Measurements from ENCODE around the gene MPST.
"Not testable (repeated sequence)": the region's sequence is repeated elsewhere in the genome, so short reads cannot be mapped to it uniquely, and the experiment has no call there.

Gene MPST

DNA sequence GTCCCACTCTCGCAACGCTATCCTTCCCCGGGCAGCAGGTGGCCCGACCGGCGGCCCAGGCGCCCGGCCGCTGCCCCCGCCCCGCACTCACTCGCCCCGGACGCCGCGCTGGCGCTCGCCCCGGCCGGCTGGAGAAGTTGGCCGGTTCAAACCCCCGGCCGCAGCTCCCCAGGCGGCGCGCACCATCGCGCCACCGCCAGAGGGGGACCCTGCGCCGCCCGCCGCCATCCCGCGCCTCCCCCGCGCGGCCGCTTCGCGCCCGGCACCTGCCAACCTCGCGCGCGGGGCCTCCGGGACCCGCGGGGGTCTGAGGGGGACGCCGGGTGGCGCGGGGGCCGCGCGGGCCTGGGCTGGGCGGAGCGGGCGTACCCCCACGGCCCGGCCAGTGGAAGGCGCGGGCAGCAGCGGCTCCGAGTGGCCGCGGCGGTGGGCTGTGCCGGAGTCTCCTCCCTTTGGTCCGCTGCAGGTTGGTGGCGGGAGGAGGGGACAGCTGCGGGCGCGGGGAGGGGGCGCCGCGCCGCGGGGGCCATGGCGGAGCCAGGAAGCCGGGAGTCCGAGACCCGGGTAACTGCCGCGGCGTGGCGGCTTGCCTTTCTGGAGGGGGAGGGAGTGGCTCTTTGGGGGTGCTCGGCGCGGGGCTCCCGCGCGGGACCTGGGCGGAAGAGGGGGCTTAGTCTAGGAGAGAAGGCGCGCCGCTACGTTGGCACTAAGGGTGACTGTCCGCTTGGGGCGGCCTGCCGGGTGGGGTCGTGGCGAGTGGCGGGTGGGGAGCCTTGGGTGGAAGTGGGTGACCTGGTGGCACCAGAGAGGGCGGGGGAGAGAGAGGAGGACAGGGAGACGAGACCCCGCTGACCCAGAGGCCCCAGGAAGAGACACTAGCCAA lies at the start of gene MPST, which contains the start of gene TST:
TSS of gene MPST (plus strand) at position 434 of the 883 bp plus-strand sequence. CDS start at position 529, 95 bp downstream.
TSS of gene TST (minus strand) at position 139 of the 883 bp plus-strand sequence. CDS start 715 bp downstream, outside the sequence.
- peak in 1 of 2 donors; percentile 12 for DNase-seq (ENCODE audit: low read depth in 2 of 2)

DNA sequence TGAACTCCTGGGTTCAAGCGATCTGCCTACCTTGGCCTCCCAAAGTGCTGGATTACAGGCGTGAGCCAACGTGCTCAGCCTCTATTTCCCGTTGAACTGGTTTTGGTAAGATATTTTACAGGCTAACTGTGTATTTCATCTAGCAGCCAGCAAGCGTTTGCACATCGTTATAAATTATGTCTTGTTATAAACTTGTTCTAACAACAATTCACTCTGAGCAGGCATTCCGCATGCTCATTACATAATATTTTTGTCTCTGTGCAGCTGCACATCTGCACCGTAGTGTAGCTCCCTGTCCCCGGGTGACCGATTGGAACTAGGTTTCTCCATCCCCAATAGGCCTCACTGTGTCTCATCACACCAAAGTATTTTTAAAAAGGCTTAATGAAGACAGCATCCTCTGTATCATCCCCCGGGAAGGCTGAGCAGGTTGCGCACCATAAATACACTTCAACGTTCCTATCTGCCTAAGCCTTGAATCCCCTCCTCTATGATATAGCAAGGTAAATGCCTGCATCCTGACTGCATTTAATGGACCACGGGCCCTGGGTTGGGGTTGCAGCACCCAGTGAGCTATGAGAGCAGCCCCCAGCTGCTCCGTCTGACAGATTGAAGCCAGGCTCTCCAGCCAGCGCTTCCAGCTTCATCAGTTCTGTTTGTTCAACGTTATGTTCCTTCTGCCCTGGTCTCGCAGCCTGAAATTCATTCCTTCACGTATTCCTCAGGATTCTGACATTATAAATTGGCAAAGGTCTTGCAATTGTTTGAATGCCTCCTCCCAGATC lies 48.0 kb upstream of the MPST start:
- no peak for DNase-seq (ENCODE audit: low read depth in 2 of 2)

DNA sequence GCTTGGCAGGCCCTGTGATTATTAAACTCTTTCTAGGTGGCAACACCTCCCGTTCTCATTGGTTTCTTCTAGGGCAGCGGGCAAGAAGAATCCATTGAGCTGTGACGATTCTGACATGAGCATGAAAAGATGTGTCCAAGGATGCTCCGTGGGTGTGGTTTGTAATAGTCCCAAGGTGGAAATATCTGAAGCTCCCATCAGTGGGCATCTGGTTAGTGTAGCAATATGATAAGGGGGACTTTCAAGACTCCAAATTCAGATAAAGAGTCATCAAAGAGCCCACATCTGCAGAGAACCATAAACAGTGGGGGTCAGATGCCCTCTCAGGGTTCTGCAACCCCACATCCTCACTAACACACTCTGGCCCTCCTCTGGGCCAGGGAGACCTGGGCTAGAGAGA lies 42.9 kb upstream of the MPST start:
- DNase-seq (ENCODE audit: low read depth in 2 of 2) = no peak

GRCh38 chr22:36977401-36977861 lies 42.1 kb upstream of the MPST start:
- DNase-seq (ENCODE audit: low read depth in 2 of 2) = peak; percentile 73 to 79

DNA sequence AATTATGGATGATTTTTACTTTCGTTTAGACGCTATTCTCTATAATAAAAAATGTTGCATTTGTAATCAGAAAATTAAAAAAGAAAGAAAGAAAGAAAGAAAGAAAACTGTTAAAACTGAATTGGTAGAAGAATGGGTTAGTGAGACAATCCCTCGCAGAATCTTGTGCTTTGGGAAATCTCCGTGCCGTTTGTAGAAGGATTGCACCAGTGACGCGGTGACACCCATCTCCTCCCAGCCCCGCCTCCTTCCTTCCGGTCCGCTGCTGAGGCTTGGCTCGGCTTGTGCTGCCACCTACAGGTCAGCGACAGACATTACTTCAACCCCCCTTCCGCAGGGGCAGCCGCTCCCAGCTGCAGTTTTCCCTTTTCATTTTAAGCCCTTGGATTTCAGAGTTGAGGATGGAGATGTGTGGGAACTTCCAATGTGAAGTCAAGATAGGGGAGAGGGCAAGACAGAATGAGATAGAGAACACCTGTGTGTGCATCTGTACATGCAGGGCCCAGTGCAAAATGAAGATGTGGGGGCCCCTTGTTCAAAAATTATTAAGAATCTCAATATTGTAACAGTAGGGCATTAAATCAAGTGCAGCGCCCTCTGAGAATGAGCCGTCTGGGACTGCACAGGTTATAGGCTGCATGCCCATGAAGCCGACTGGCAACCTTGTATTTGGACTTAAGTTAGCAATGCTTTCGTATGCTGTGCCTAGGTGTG lies 41.4 kb upstream of the MPST start:
- DNase-seq (ENCODE audit: low read depth in 2 of 2) = peak; percentile 80 to 88

DNA sequence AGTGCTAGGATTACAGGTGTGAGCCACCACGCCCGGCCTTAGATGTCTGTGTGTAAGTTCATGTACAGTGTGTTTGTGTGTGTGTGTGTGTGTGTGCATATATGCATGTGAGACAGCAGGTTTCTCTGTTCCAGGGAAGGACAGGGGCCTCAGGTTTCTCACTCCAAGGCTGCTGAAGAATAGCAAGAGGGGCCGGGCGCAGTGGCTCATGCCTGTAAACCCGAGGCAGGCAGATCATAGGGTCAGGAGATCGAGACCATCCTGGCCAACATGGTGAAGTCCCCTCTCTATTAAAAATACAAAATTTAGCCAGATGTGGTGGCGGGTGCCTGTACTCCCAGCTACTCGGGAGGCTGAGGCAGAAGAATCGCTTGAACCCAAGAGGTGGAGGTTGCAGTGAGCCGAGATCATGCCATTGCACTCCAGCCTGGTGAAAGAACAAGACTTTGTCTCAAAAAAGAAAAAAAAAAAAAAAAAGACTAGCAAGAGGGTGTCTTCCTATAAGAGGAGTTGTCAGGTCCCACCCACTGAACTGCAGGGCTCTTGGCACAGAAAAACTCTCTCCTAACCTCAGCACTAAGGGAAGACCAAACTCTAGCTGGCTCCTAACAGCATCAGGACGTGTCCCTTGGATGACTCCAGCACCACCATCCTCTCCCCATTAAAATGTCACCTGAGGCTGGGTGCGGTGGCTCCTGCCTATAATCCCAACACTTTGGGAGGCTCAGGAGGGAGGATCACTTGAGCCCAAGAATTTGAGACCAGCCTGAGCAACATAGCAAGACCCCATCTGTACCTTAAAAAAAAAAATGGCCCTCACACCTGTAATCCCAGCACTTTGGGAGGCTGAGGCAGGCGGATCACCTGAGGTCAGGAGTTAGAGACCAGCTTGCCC lies 40.3 kb upstream of the MPST start:
- no peak for DNase-seq (ENCODE audit: low read depth in 2 of 2)

GRCh38 chr22:36981247-36981775 lies 38.2 kb upstream of the MPST start:
- DNase-seq (ENCODE audit: low read depth in 2 of 2) = no peak

DNA sequence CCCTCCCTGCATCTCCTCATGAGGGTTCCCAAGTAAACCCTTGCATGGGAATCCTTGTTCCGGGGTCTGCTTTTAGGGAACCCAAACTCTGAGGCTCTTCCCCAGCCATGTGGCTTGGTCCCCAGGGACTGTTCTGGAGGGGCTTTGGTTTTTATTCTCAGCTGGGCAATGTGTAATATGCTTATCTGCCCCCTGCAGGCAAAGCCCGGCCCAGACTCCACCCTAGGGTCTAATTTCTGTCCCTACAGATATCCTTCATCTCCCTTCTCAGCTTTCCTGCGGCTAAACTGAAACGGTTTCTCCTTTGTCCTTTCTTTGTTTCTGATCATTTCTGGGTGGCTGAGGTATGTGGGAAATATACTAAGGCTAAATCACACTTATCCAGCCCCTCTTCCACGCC lies 37.4 kb upstream of the MPST start:
- no peak for DNase-seq (ENCODE audit: low read depth in 2 of 2)

DNA sequence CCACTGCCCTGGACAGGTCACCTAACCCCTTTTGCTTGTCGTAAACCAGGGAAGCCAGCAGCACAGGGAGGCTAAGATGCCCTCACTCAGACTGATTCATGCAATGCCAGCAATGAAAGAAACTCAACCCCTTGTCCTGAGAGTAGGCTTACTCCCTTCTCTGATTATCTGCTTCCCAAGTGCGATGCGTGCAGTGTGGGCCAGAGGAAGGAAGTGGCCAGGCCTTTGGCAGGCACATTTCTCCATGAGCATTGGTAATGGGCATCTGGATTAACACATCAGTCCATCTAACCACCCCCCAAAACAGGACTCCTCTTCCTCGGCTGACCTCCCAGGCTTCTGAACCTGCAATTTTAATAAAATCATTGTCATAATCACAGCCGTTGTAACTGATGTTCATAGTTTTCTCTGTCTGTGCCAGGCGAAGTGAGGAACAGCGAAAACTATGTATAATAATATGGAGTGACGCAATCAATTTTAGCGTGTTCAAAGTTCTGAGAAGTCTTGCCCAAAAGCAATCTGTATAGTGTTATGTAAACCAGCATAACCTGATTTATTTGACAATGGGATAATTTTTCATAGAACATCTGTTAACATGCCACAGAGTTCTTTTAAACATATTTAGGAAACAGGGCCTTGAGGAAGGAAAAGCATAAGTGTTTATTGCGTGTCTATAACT lies 34.2 kb upstream of the MPST start:
- no peak for DNase-seq (ENCODE audit: low read depth in 2 of 2)

DNA sequence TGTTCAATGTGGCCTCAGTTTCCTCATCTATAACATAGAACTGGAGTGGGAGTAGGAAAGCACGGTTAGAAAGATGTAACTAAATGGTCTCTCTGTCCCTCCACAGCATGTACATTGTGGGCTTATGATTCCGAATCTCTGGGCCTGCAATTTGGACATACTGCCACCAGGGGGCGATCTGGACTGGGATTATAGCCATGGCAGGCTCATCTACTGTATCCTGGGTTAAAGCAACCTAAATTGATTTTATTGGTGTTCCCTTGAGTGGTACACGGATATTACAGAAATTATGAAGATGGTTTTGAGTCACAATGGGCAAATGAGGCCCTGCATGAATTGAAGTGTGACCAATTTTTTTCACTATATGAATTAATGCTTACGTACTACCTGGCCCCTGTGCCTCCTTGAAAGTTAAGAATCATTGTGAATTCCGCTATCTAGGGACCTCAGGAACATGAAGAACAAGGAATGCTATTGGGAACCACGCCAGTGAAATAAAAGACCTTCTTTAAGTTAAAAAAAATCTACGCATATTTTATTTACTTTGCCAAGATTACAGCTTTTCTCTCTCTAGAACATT lies 33.2 kb upstream of the MPST start:
- DNase-seq (ENCODE audit: low read depth in 2 of 2) = peak; percentile 27 to 47

GRCh38 chr22:36988075-36988832 lies 31.3 kb upstream of the MPST start:
- no peak for DNase-seq (ENCODE audit: low read depth in 2 of 2)

DNA sequence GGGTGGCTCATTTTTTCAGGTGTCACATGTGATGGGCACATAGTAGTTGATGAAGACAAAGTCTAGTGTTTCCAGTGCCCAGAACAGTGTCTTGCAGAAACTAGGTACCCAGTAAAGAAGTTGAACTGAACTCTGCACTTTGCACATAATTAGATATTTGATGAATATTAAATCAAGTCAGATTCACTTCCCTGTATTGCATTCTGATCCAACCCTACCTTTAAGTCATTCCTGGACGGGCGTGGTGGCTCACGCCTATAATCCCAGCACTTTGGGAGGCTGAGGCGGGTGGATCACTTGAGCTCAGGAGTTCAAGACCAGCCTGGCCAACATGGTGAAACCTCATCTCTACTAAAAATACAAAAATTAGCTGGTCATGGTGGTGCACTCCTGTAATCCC lies 30.5 kb upstream of the MPST start:
- DNase-seq (ENCODE audit: low read depth in 2 of 2) = not testable (repeated sequence)

DNA sequence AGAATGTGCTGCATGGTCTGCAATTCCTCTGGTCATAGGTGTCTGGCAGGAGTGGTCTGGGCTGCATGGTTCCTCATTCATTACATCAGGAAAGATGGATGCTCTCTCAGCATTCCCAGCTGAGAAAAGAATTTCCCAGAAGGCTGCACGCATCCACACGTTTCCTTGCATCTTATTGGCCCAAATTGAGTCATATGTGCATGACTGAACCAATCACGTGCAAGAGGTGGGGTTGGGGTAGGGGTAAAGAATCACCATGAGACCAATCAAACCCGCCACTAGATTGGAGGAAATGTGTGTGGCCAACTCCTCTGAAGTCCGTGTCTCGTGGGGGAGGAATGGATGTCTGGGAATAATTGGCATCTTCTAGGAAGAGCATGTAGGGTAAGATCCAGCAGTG lies 29.1 kb upstream of the MPST start:
- no peak for DNase-seq (ENCODE audit: low read depth in 2 of 2)

DNA sequence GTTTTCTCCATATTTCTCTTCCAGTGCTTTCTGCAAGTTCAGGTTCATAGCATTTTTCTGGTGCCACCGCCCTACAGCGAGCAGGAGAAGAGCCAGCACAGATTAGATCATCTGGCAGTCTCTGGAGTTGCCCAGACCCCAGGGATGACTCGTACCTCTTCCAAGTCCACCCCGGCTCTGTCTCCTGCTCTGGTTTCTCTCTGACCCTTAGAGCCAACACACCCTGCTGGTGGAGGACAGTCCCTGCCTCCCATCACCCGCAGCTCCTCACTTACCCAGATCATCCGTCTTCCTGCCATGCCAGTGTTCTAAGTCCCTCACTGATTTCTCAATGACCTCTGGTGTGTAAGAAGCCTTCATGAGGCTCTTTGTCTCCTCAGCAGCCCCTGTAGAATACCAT lies 28.3 kb upstream of the MPST start:
- DNase-seq (ENCODE audit: low read depth in 2 of 2) = no peak

GRCh38 chr22:36997746-36998145 lies 21.8 kb upstream of the MPST start:
- no peak for DNase-seq (ENCODE audit: low read depth in 2 of 2)

- DNase-seq (ENCODE audit: low read depth in 2 of 2) = peak in 1 of 2 donors; percentile 10
Observed at GRCh38 chr22:36998620-36999351, 20.8 kb upstream of the MPST start.

- no peak for DNase-seq (ENCODE audit: low read depth in 2 of 2)
Observed at GRCh38 chr22:36999463-36999862, 20.1 kb upstream of the MPST start.
